Nasal cavity respiratory epithelium epithelial cell of viscerocranial mucosa (primary cell): Measurements from ENCODE around the gene SHQ1. TPM values are rescaled to one million over a fixed set of nuclear protein-coding genes. Genes with fewer than 3 reads are reported as not detected.

Experiments
- total RNA-seq: library from RNA; depleted of rRNA; stranded (reverse); fragments of >200 nt; gene quantifications from 2 replicates; pipeline ENCODE4 v1.2.3, GENCODE V29; 2014

The SHQ1 gene
- total RNA-seq = 20.2 and 27.1 TPM in 2 replicates

DNA sequence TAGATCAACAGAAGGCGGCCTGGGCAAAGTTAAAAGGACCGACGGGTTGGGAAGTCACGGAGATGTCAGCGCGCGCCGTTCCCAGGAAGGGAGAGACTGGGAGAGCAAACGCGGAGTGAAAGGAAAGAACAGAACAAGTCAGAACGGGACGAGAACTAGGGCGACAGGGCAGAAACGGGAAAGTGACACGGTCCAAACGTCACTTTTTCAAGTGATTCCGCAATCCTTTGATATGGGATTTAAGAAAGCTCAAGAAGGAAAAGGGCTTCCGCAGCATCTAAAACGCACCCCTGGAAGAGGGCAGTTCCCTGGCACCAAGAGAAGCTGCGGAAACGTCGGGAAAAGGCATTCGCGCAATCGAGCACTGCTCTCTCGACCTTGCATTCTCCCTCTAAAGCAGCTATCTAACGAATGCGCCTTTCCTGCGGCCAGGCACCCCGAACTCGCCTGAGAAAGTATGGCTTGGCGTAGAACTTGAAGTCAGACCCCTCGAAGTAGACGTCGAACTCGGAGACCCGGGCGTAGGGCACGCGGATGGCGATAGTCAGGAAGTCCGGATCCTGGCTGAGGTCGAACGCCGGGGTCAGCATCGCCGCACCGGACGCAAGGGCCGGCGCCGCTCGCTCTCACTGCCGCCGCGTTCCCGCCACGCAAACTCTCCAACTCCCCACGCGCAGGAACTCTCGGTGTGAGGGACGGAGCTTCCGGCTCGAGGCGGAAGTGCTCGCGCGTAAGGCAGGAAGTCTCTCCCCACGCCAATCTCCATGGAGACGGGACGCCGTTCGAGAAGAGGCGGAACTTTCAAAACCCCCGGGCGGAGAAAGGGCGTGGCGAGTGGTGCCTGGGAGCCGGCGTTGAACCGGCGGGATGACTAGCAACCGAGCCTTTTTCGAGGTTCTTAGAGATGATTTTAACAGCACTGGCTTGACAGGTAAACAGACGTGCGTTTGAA is at the start of gene SHQ1:
Gene SHQ1 (minus strand): TSS at position 695 of the 952 bp plus-strand sequence. CDS start 105 bp downstream, at position 590.

DNA sequence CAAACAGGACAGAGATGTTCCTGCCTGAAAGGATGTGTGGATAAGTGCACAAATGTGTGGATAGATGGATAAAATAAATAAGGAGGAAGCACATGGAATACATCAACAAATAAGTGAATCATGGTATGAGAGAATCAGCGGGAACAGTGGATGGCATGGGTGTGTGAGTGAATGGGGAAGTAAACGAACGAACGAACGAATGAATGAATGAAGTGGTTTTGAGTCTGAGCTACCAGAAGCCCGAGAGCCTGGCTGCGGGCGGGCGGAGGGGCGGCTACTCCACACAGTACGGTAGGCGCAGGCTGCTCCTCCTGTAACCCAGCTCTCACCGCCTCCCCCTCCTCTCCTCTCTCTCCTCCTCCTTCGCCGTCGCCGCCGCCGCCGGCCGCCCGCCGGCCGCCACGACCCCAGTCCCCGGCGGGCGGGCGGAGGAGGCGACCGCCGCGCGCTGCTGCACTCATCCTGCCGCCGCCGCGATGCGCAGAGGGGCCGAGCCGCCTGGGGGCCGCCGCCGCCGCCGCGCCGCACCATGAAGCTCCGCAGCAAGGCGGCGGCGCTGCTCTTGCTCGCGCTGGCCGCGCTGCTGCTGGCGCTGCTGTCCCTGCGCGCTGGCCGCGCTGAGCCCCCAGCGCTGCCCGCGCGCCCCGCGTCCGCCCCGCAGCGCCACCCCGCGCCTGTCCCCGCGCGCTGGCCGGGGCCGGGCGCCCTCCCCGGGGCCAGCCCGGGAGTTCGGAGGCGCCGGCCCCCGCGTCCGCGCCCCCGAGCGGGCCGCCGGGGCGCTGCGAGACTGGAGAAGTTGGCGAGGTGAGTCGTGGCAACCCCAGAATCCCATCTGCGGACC is 39.7 kb upstream of the SHQ1 start, which contains the start of gene GXYLT2:
Gene GXYLT2 (plus strand): TSS at position 342 of the 841 bp plus-strand sequence. CDS start 188 bp downstream, at position 530.

Other genes with a start within 250 kb of the SHQ1 start
- 1.7 and 11.2 TPM in 2 replicates for gene GXYLT2, start 39.6 kb upstream of the SHQ1 start, total RNA-seq
- 130 and 156 TPM in 2 replicates for gene PPP4R2, start 148.4 kb upstream of the SHQ1 start, total RNA-seq
- 4.1 and 7.0 TPM in 2 replicates for gene EBLN2, start 213.2 kb upstream of the SHQ1 start, total RNA-seq